Nucleus accumbens (tissue), 56 donors: ENCODE measurements around the gene NEURL3.
"Not testable (repeated sequence)": the region's sequence is repeated elsewhere in the genome, so short reads cannot be mapped to it uniquely, and the experiment has no call there.

ENCODE experiments used
- DNase-seq, 56 donors: peaks; one replicate each; lab custom pipeline; 2025; lab: John Stamatoyannopoulos, UW

The NEURL3 gene

GRCh38 chr2:96505231-96505889 lies at the start of gene NEURL3:
NEURL3 (minus strand) TSS chr2:96505357; CDS start chr2:96505286, 71 bp downstream.
- no peak for DNase-seq

GRCh38 chr2:96554293-96555145 lies 49.4 kb upstream of the NEURL3 start:
- DNase-seq: peak in 44 of 56 donors; percentile 11 to 81 (median 40)

GRCh38 chr2:96553957-96554292 lies 48.8 kb upstream of the NEURL3 start:
- not testable (repeated sequence) for DNase-seq

GRCh38 chr2:96553176-96553956 lies 48.2 kb upstream of the NEURL3 start:
- DNase-seq: no peak

GRCh38 chr2:96552315-96553175 lies 47.4 kb upstream of the NEURL3 start:
- DNase-seq: no peak

GRCh38 chr2:96551605-96552314 lies 46.6 kb upstream of the NEURL3 start:
- no peak for DNase-seq

- DNase-seq: no peak
These were observed 45.8 kb upstream of the NEURL3 start for GRCh38 chr2:96550787-96551604.

GRCh38 chr2:96549967-96550786 lies 45.0 kb upstream of the NEURL3 start:
- DNase-seq: no peak

GRCh38 chr2:96549466-96549785 lies 44.3 kb upstream of the NEURL3 start:
- DNase-seq: no peak

GRCh38 chr2:96548558-96549465 lies 43.7 kb upstream of the NEURL3 start:
- no peak for DNase-seq

GRCh38 chr2:96547731-96548171 lies 42.6 kb upstream of the NEURL3 start:
- peak in 2 of 56 donors; percentile 8 to 13 for DNase-seq

- DNase-seq: no peak
These were observed 42.1 kb upstream of the NEURL3 start for GRCh38 chr2:96547203-96547641.

GRCh38 chr2:96546797-96547196 lies 41.6 kb upstream of the NEURL3 start:
- no peak for DNase-seq

- DNase-seq: no peak
These were observed 41.2 kb upstream of the NEURL3 start for GRCh38 chr2:96546321-96546720.

GRCh38 chr2:96542357-96542977 lies 37.3 kb upstream of the NEURL3 start:
- no peak for DNase-seq
